ENCODE results near the gene DMWD.

- TF ChIP-seq, protein P1, sequence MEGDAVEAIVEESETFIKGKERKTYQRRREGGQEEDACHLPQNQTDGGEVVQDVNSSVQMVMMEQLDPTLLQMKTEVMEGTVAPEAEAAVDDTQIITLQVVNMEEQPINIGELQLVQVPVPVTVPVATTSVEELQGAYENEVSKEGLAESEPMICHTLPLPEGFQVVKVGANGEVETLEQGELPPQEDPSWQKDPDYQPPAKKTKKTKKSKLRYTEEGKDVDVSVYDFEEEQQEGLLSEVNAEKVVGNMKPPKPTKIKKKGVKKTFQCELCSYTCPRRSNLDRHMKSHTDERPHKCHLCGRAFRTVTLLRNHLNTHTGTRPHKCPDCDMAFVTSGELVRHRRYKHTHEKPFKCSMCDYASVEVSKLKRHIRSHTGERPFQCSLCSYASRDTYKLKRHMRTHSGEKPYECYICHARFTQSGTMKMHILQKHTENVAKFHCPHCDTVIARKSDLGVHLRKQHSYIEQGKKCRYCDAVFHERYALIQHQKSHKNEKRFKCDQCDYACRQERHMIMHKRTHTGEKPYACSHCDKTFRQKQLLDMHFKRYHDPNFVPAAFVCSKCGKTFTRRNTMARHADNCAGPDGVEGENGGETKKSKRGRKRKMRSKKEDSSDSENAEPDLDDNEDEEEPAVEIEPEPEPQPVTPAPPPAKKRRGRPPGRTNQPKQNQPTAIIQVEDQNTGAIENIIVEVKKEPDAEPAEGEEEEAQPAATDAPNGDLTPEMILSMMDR (IDR thresholded peaks at IDR 0.05; ENCODE audit: borderline replicate concordance, extremely low read depth, low read length, poor library complexity, severe bottlenecking) = no peak
- no peak for TF ChIP-seq EZH2 (IDR thresholded peaks at IDR 0.05; ENCODE audit: borderline replicate concordance, low read depth, low read length, severe bottlenecking)
These were observed 10.4 kb downstream of the DMWD start, which contains the start of gene DMPK for GRCh38 chr19:45782162-45782691.
